IPS DF 6.9 (cell line): Measurements from ENCODE around the gene CLTRN.

Experiments used
- DNase-seq: peaks from one replicate; pipeline ENCODE4 v3.0.0-alpha.2; 2013; ENCODE audit warnings: low read depth, low spot score
- H3K27ac ChIP-seq: one replicate; pipeline ENCODE4 v1.5.1; 2013; ENCODE audit warnings: low read length, control low read depth
- H3K27me3 ChIP-seq: 2 replicates; pipeline ENCODE4 v1.6.1; 2013; ENCODE audit warnings: mild to moderate bottlenecking, low read length; ENCODE audit not compliant: control insufficient read depth, insufficient read depth
- H3K36me3 ChIP-seq: 2 replicates; pipeline ENCODE4 v1.6.1; 2013; ENCODE audit warnings: low read length; ENCODE audit not compliant: control insufficient read depth, insufficient read depth
- H3K4me1 ChIP-seq: 2 replicates; pipeline ENCODE4 v1.6.1; 2013; ENCODE audit warnings: low read length; ENCODE audit not compliant: control insufficient read depth, insufficient read depth
- H3K4me3 ChIP-seq: 2 replicates; pipeline ENCODE4 v1.5.1; 2013; ENCODE audit warnings: mild to moderate bottlenecking, low read length
- H3K9me3 ChIP-seq: 2 replicates; pipeline ENCODE4 v1.6.1; 2013; ENCODE audit warnings: low read length, inconsistent platforms; ENCODE audit not compliant: control insufficient read depth, insufficient read depth
- WGBS: extraction: QIAGEN DNeasy Blood & Tissue Kit; methylation state at CpG from one replicate; pipeline ENCODE4 v1.1.7; 2013; ENCODE audit warnings: mixed read lengths, missing lambda C conversion rate; ENCODE audit not compliant: insufficient read length, insufficient coverage; 5-methylcytosine and 5-hydroxymethylcytosine counted together

CLTRN gene

GRCh38 chrX:15616531-15616930, 48.1 kb downstream of the CLTRN start:
- no CpG with 5 or more reads among the region's 3 CpGs for WGBS
- DNase-seq, result no peak
- no peak overlapping the region for H3K27ac ChIP-seq
- H3K4me3 ChIP-seq, result no peak overlapping the region
- H3K4me1 ChIP-seq, result no peaks in the 10 kb centered on the region
- H3K27me3 ChIP-seq, result no peaks in the 10 kb centered on the region
- no peaks in the 10 kb centered on the region for H3K36me3 ChIP-seq
- no peaks in the 10 kb centered on the region for H3K9me3 ChIP-seq

- WGBS, result no CpG with 5 or more reads among the region's 5 CpGs
- H3K4me1 ChIP-seq, result no peaks in the 10 kb centered on the region
- no peak overlapping the region for H3K4me3 ChIP-seq
- no peaks in the 10 kb centered on the region for H3K9me3 ChIP-seq
- no peaks in the 10 kb centered on the region for H3K27me3 ChIP-seq
- DNase-seq, result no peak
- no peak overlapping the region for H3K27ac ChIP-seq
- no peaks in the 10 kb centered on the region for H3K36me3 ChIP-seq
These were observed 57.5 kb downstream of the CLTRN start for GRCh38 chrX:15607067-15607466.

- DNase-seq, result no peak
These were observed 58.5 kb downstream of the CLTRN start for GRCh38 chrX:15606136-15606535.

GRCh38 chrX:15605226-15605625, 59.4 kb downstream of the CLTRN start:
- H3K4me1 ChIP-seq, result no peaks in the 10 kb centered on the region

More at GRCh38 chrX:15606136-15606535, 58.5 kb downstream of the CLTRN start:
- no peaks in the 10 kb centered on the region for H3K36me3 ChIP-seq
- no peaks in the 10 kb centered on the region for H3K4me1 ChIP-seq
- no peak overlapping the region for H3K27ac ChIP-seq
- no peaks in the 10 kb centered on the region for H3K27me3 ChIP-seq
- no peaks in the 10 kb centered on the region for H3K9me3 ChIP-seq
- no CpG with 5 or more reads among the region's 1 CpG for WGBS
- no peak overlapping the region for H3K4me3 ChIP-seq

GRCh38 chrX:15602761-15603160, 61.8 kb downstream of the CLTRN start:
- no peak overlapping the region for H3K27ac ChIP-seq
- no CpG with 5 or more reads among the region's 5 CpGs for WGBS

More at GRCh38 chrX:15605226-15605625, 59.4 kb downstream of the CLTRN start:
- Histone ChIP-seq H3K27me3 (no peaks in the 10 kb centered on the region), H3K36me3 (no peaks in the 10 kb centered on the region), H3K9me3 (no peaks in the 10 kb centered on the region), H3K27ac (no peak overlapping the region), H3K4me3 (no peak overlapping the region)
- WGBS, result no CpG with 5 or more reads among the region's 1 CpG
- DNase-seq, result no peak

GRCh38 chrX:15601932-15602331, 62.7 kb downstream of the CLTRN start:
- Histone ChIP-seq H3K27me3 (no peaks in the 10 kb centered on the region), H3K9me3 (no peaks in the 10 kb centered on the region), H3K4me3 (no peak overlapping the region), H3K4me1 (no peaks in the 10 kb centered on the region), H3K27ac (no peak overlapping the region), H3K36me3 (no peaks in the 10 kb centered on the region)
- no peak for DNase-seq
- no CpG with 5 or more reads among the region's 3 CpGs for WGBS

More at GRCh38 chrX:15602761-15603160, 61.8 kb downstream of the CLTRN start:
- DNase-seq, result no peak
- Histone ChIP-seq H3K27me3 (no peaks in the 10 kb centered on the region), H3K4me1 (no peaks in the 10 kb centered on the region), H3K36me3 (no peaks in the 10 kb centered on the region), H3K9me3 (no peaks in the 10 kb centered on the region), H3K4me3 (no peak overlapping the region)

GRCh38 chrX:15600745-15601144, 63.9 kb downstream of the CLTRN start, which contains the start of gene ACE2:
ACE2 (minus strand) TSS chrX:15600960; CDS start chrX:15600911, 49 bp downstream.
- H3K9me3 ChIP-seq, result no peaks in the 10 kb centered on the region
- H3K27me3 ChIP-seq, result no peaks in the 10 kb centered on the region
- no peaks in the 10 kb centered on the region for H3K36me3 ChIP-seq
- no CpG with 5 or more reads among the region's 4 CpGs for WGBS
- no peaks in the 10 kb centered on the region for H3K4me1 ChIP-seq
- H3K27ac ChIP-seq, result no peak within 1 kb of the TSS
- H3K4me3 ChIP-seq, result no peak within 1 kb of the TSS
- DNase-seq, result no peak

GRCh38 chrX:15600049-15600448, 64.6 kb downstream of the CLTRN start:
- Histone ChIP-seq H3K4me3 (no peak overlapping the region), H3K27me3 (no peaks in the 10 kb centered on the region), H3K36me3 (no peaks in the 10 kb centered on the region), H3K9me3 (no peaks in the 10 kb centered on the region), H3K27ac (no peak overlapping the region), H3K4me1 (no peaks in the 10 kb centered on the region)
- no peak for DNase-seq

GRCh38 chrX:15599461-15599860, 65.1 kb downstream of the CLTRN start:
- Histone ChIP-seq H3K4me1 (no peaks in the 10 kb centered on the region), H3K9me3 (no peaks in the 10 kb centered on the region), H3K4me3 (no peak overlapping the region), H3K27me3 (no peaks in the 10 kb centered on the region), H3K27ac (no peak overlapping the region), H3K36me3 (no peaks in the 10 kb centered on the region)
- DNase-seq, result no peak
- no CpG with 5 or more reads among the region's 4 CpGs for WGBS

- H3K4me3 ChIP-seq, result no peak overlapping the region
- H3K9me3 ChIP-seq, result no peaks in the 10 kb centered on the region
- DNase-seq, result no peak
- H3K4me1 ChIP-seq, result no peaks in the 10 kb centered on the region
- H3K27ac ChIP-seq, result no peak overlapping the region
- no CpG with 5 or more reads among the region's 3 CpGs for WGBS
- H3K36me3 ChIP-seq, result no peaks in the 10 kb centered on the region
- no peaks in the 10 kb centered on the region for H3K27me3 ChIP-seq
These were observed 66.6 kb downstream of the CLTRN start for GRCh38 chrX:15598026-15598425.

- H3K4me1 ChIP-seq, result no peaks in the 10 kb centered on the region
- H3K36me3 ChIP-seq, result no peaks in the 10 kb centered on the region
- H3K4me3 ChIP-seq, result no peak overlapping the region
- no peak overlapping the region for H3K27ac ChIP-seq
- WGBS, result no CpG with 5 or more reads among the region's 2 CpGs
- no peaks in the 10 kb centered on the region for H3K27me3 ChIP-seq
- no peak for DNase-seq
- H3K9me3 ChIP-seq, result no peaks in the 10 kb centered on the region
These were observed 70.2 kb downstream of the CLTRN start for GRCh38 chrX:15594371-15594770.
